NOMO-1 (cell line): ENCODE measurements around the gene GAK.
"Not testable (repeated sequence)": the region's sequence is repeated elsewhere in the genome, so short reads cannot be mapped to it uniquely, and the experiment has no call there.

Experiments used
- DNase-seq, 2 experiments: peaks; one replicate each; lab custom pipeline; 2025; ENCODE audit not compliant: unreplicated experiment in 2 of 2; lab: John Stamatoyannopoulos, UW

The GAK gene

GRCh38 chr4:929096-929765, 2.9 kb downstream of the GAK start:
- no peak for DNase-seq

- not testable (repeated sequence) for DNase-seq
These were observed 4.5 kb downstream of the GAK start for GRCh38 chr4:927566-927965.

DNA sequence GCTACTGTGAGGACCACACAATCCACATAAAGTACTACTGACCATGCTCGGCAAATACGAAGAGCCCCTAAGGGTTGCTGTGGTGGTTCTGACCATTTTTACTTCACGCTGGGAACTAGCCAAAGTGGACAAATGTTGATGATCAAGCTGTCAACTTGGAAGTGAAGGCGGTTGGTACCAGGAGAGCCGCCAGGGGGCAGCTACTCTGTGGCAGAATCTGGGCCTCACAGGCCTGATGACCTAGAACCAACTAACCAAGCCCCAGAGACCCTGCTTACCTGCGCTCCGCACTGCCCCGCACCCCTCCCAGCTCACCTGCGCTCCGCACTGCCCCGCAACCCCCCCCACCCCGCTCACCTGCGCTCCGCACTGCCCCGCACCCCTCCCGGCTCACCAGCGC, 5.6 kb downstream of the GAK start:
- DNase-seq = no peak

- no peak for DNase-seq
These were observed 6.2 kb downstream of the GAK start for GRCh38 chr4:925771-926500.

DNA sequence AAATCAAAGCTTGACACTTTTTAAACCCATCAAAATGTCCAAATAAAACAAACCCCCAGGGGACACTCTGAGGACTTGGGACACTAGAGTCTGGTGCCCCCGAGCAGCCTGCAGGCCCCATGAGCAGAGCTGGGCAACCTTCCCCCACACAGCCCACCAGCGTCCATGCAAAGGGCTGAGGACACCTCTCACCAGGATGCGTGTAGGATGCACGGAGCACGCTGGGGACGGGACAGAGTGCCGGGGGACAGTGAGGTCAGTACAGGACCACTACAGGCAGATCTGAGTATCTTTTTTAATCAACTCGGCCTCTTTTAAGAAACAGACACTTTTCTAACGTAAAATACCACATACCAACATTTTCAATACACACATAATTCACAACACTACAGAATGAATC, 6.9 kb downstream of the GAK start:
- no peak for DNase-seq

DNA sequence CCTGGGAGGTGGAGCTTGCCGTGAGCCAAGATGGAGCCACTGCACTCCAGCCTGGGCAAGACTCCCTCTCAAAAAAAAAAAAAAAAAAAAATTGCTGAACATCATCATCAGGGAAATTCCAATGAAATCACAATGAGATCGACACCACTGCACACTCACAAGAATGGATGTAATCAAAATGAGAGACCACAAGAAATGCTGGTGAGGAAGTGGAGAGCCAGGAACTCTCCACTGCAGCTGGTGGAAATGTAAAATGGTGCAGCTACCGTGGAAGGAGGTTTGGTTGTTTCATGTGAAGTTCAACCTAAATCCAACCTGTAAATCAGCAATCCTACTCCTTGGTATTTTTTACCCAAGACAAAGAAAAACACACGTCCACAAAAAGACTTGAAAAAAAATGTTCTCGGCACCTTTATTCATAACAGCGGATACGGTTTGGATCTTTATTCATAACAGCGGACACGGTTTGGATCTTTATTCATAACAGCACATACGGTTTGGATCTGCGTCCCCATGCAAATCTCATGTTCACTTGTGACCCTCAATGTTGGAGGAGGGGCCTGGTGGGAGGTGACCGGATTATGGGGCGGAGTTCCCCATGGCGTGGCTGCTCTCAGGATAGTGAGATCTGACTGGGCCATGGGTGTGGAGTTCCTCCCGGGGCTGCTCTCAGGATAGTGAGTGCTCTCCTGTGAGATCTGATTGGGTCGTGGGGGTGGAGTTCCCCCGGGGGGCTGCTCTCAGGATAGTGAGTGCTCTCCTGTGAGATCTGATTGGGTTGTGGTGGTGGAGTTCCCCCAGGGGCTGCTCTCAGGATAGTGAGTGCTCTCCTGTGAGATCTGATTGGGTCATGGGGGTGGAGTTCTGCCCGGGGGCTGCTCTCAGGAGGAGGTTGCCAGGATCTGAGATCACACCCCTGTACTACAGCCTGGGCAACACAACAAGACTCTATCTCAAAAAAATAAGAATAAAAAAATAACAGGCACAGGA, 7.7 kb downstream of the GAK start:
- DNase-seq = no peak

GRCh38 chr4:921830-922331, 10.2 kb downstream of the GAK start:
- DNase-seq = no peak

- DNase-seq = not testable (repeated sequence)
These were observed 13.0 kb downstream of the GAK start for GRCh38 chr4:919004-919680.

DNA sequence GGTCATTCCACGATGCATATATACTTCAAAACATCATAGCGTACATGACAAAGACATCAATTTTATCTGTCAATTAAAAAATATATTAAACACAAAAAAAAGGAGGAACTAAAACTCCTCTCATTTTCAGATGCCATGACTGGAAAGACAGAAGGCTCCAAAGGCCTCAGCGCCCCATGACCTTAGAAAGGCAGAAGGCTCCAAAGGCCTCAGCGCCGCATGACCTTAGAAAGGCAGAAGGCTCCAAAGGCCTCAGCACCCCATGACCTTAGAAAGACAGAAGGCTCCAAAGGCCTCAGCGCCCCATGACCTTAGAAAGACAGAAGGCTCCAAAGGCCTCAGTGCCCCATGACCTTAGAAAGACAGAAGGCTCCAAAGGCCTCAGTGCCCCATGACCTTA, 13.5 kb downstream of the GAK start:
- DNase-seq = not testable (repeated sequence)

GRCh38 chr4:917992-918391, 14.1 kb downstream of the GAK start:
- no peak for DNase-seq

DNA sequence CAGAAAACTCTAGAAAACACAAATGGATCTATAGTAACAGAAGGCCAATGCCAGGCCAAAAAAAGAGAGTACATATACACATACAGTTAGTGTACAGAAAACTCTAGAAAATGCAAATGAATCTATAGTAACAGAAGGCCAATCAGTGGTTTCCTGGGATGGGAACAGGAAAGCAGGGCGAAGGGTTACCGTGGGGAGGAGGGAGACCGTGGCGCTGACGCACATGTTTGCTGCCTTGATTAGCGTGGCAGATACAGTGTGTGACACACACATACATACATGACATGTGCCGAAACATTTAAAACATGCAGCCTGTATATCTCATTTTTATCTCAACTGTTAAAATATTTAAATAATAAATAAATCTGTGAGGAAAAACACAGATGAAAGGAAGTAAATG, 14.7 kb downstream of the GAK start:
- DNase-seq = no peak

DNA sequence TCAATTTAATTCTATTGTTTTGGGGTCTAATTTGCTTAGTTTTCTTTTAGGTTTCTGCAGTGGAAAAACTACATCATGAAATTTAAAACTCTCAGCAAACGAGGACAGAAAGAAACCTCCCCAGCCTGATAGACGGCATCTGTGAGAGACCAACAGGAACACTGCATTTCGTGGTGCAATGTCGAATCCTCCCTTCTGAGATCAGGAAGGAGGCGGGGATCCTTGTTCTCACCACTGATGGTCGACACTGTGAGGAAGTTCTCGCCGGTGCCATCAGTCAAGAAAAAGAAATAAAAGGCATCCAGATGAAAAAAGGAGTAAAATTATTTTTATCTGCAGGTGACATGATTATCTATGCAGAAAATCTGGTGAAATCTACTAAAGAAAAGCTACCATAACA, 16.5 kb downstream of the GAK start:
- peak; percentile 27 to 74 for DNase-seq

DNA sequence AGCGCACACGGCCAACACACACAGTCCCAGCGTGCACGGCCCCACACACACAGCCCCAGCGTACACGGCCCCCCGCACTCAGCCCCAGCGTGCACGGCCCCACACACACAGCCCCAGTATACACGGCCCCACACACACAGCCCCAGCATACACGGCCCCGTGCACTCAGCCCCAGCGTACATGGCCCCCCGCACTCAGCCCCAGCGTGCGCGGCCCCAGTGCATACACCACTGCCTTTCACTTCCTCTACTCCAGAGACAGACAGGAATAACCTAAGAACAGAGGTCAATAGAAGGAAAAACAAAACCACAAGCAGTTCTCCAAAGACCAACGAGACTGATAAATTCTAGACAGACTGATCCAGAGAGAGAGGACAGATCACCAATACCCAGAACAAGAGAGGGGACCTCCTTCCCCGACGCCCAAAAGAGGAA, 17.1 kb downstream of the GAK start:
- peak; percentile 57 to 67 for DNase-seq

- no peak for DNase-seq
These were observed 17.6 kb downstream of the GAK start for GRCh38 chr4:914531-914930.

DNA sequence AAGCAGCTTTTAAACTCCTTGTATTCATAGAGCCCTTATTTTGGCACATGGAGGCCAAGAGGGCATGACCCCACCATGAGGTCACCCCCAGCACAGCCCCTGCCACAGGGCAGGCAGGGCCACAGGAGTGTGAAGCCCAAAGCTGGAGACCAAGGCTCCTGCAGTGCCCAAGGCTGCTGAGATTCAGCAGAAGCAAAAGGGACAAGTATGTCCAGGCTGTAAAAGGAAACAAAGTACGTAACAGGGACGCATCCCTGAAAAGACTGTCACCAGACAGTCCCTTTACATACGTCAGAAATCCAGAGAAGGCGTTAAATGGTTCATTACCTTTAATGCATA, 18.9 kb downstream of the GAK start:
- no peak for DNase-seq

GRCh38 chr4:912548-913279, 19.4 kb downstream of the GAK start:
- no peak for DNase-seq

GRCh38 chr4:911871-912490, 20.1 kb downstream of the GAK start:
- no peak for DNase-seq

GRCh38 chr4:911221-911751, 20.8 kb downstream of the GAK start:
- no peak for DNase-seq

GRCh38 chr4:910366-911091, 21.6 kb downstream of the GAK start:
- no peak for DNase-seq
